Measurements from ENCODE around the gene KCNIP4. TPM values are rescaled to one million over a fixed set of nuclear protein-coding genes. Genes with fewer than 3 reads are reported as not detected.

The KCNIP4 gene
- total RNA-seq, 1 experiment from 2014 or later = 0.91 TPM

- intact Hi-C loops (cut with micrococcal nuclease) = no loop called here
- H3K27me3 Mint-ChIP-seq (ENCODE audit: insufficient read depth, unreplicated experiment) = no peaks in the 10 kb centered on the region
- no peaks in the 10 kb centered on the region for H3K36me3 Mint-ChIP-seq (ENCODE audit: insufficient read depth, unreplicated experiment)
- no peaks in the 10 kb centered on the region for H3K9me3 Mint-ChIP-seq (ENCODE audit: unreplicated experiment)
- no TSS peak for BruUV-seq (replicated peaks)
- ChIA-PET POLR2A (no interaction called here), CTCF (interaction anchor here (1.0 kb wide), 1 partner anchor 40 kb away, joined by 3 read pairs; no protein-coding TSS in a partner anchor)
- DNase-seq (ENCODE audit: unreplicated experiment) = no peak
- peaks cover 19% of the 10 kb centered on the region for H3K4me1 Mint-ChIP-seq (ENCODE audit: insufficient read depth, unreplicated experiment)
- TF ChIP-seq, protein P1, sequence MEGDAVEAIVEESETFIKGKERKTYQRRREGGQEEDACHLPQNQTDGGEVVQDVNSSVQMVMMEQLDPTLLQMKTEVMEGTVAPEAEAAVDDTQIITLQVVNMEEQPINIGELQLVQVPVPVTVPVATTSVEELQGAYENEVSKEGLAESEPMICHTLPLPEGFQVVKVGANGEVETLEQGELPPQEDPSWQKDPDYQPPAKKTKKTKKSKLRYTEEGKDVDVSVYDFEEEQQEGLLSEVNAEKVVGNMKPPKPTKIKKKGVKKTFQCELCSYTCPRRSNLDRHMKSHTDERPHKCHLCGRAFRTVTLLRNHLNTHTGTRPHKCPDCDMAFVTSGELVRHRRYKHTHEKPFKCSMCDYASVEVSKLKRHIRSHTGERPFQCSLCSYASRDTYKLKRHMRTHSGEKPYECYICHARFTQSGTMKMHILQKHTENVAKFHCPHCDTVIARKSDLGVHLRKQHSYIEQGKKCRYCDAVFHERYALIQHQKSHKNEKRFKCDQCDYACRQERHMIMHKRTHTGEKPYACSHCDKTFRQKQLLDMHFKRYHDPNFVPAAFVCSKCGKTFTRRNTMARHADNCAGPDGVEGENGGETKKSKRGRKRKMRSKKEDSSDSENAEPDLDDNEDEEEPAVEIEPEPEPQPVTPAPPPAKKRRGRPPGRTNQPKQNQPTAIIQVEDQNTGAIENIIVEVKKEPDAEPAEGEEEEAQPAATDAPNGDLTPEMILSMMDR (IDR thresholded peaks at IDR 0.05; ENCODE audit: unreplicated experiment) = no peak
- H3K4me3 Mint-ChIP-seq (ENCODE audit: unreplicated experiment) = no peak overlapping the region
- no peak overlapping the region for H3K27ac Mint-ChIP-seq (ENCODE audit: low read depth, unreplicated experiment)
These were observed 567.7 kb downstream of the KCNIP4 start for GRCh38 chr4:21380861-21381260.

DNA sequence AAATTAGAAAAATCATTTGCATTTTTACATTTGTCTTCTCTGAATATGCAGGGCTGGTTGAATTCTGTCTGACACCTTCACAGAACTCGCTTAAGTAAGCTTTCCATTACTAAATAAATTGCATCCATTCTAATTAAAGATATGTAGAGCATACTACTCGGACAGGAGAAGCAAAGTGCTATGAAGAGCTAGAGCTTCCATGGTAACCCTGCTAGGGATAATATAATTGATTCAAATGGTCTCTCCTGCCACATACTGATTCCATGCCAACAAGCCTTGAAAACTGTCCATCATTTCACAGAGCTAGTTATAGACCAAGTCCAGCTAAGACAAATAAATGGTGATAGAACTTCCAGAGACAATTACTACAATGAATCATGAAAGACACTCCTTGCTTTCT, 571.5 kb downstream of the KCNIP4 start:
- H3K9me3 Mint-ChIP-seq (ENCODE audit: unreplicated experiment) = no peaks in the 10 kb centered on the region
- TF ChIP-seq, protein P1 (IDR thresholded peaks at IDR 0.05; ENCODE audit: unreplicated experiment) = no peak
- ChIA-PET CTCF (interaction anchor here (0.5 to 1.5 kb wide), 3 partner anchors 10 to 29 kb away, joined by 3 to 5 read pairs (median 4); no protein-coding TSS in a partner anchor), POLR2A (interaction anchor here (1.2 kb wide), 1 partner anchor 9 kb away, joined by 3 read pairs; no protein-coding TSS in a partner anchor)
- no peak overlapping the region for H3K27ac Mint-ChIP-seq (ENCODE audit: low read depth, unreplicated experiment)
- no peaks in the 10 kb centered on the region for H3K27me3 Mint-ChIP-seq (ENCODE audit: insufficient read depth, unreplicated experiment)
- H3K4me3 Mint-ChIP-seq (ENCODE audit: unreplicated experiment) = no peak overlapping the region
- no peaks in the 10 kb centered on the region for H3K36me3 Mint-ChIP-seq (ENCODE audit: insufficient read depth, unreplicated experiment)
- intact Hi-C loops (cut with micrococcal nuclease) = no loop called here
- BruUV-seq (replicated peaks) = no TSS peak
- DNase-seq (ENCODE audit: unreplicated experiment) = no peak
- H3K4me1 Mint-ChIP-seq (ENCODE audit: insufficient read depth, unreplicated experiment) = peaks cover 6% of the 10 kb centered on the region

- intact Hi-C loops (cut with micrococcal nuclease) = no loop called here
- BruUV-seq (replicated peaks) = no TSS peak
- POLR2A ChIA-PET = interaction anchor here (1.2 kb wide), 1 partner anchor 9 kb away, joined by 3 read pairs; no protein-coding TSS in a partner anchor
- H3K36me3 Mint-ChIP-seq (ENCODE audit: insufficient read depth, unreplicated experiment) = no peaks in the 10 kb centered on the region
- CTCF ChIA-PET = interaction anchor here (1.5 kb wide), 1 partner anchor 29 kb away, joined by 3 read pairs; no protein-coding TSS in a partner anchor
- H3K9me3 Mint-ChIP-seq (ENCODE audit: unreplicated experiment) = no peaks in the 10 kb centered on the region
- H3K27ac Mint-ChIP-seq (ENCODE audit: low read depth, unreplicated experiment) = no peak overlapping the region
- DNase-seq (ENCODE audit: unreplicated experiment) = no peak
- peaks cover 6% of the 10 kb centered on the region for H3K4me1 Mint-ChIP-seq (ENCODE audit: insufficient read depth, unreplicated experiment)
- TF ChIP-seq, protein P1 (IDR thresholded peaks at IDR 0.05; ENCODE audit: unreplicated experiment) = no peak
- H3K4me3 Mint-ChIP-seq (ENCODE audit: unreplicated experiment) = no peak overlapping the region
- H3K27me3 Mint-ChIP-seq (ENCODE audit: insufficient read depth, unreplicated experiment) = no peaks in the 10 kb centered on the region
These were observed 572.4 kb downstream of the KCNIP4 start for GRCh38 chr4:21376176-21376575.

GRCh38 chr4:21374641-21375368, 573.8 kb downstream of the KCNIP4 start:
- ChIA-PET POLR2A (no interaction called here), CTCF (interaction anchor here (1.1 kb wide), 1 partner anchor 12 kb away, joined by 4 read pairs; no protein-coding TSS in a partner anchor)
- Mint-ChIP-seq H3K9me3 (ENCODE audit: unreplicated experiment) (no peaks in the 10 kb centered on the region), H3K4me3 (ENCODE audit: unreplicated experiment) (no peak overlapping the region), H3K4me1 (ENCODE audit: insufficient read depth, unreplicated experiment) (peaks cover 6% of the 10 kb centered on the region), H3K36me3 (ENCODE audit: insufficient read depth, unreplicated experiment) (no peaks in the 10 kb centered on the region), H3K27me3 (ENCODE audit: insufficient read depth, unreplicated experiment) (no peaks in the 10 kb centered on the region), H3K27ac (ENCODE audit: low read depth, unreplicated experiment) (no peak overlapping the region)
- TF ChIP-seq, protein P1 (IDR thresholded peaks at IDR 0.05; ENCODE audit: unreplicated experiment) = no peak
- no TSS peak for BruUV-seq (replicated peaks)
- DNase-seq (ENCODE audit: unreplicated experiment) = no peak
- intact Hi-C loops (cut with micrococcal nuclease) = no loop called here
